CD4-positive, alpha-beta T cell treated with Interleukin-15 for 1 hour (primary cell): Measurements from ENCODE around the gene FSD2.

Source experiments
- DNase-seq: peaks from one replicate; pipeline ENCODE4 v3.0.0-alpha.2; 2020

The FSD2 gene

DNA sequence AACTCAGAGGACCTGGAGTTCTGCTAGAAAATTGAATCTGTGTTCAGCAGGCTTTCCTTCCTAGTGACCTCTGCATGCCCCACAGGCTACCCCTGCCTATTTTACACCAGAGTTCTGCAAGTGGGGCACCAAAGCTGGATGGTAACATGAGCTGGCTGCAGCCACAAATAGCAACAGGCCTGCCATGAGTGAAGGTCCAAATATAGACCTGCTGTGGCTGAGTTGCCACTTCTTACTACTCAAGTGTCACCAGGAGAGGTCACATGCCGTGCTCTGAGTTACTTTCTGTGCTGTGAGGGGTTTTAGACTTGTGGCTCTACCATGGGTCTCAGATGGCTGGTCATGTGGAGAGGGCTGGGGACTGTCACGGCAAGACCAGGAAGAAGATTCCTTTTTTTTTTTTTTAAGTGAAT lies at the start of gene FSD2:
FSD2 (minus strand) TSS at position 76 of the 413 bp plus-strand sequence. CDS start 18,679 bp downstream, outside the sequence.
- peak; percentile 34 for DNase-seq

- no peak for DNase-seq
Observed at GRCh38 chr15:82854554-82854953, 48.7 kb upstream of the FSD2 start.

DNA sequence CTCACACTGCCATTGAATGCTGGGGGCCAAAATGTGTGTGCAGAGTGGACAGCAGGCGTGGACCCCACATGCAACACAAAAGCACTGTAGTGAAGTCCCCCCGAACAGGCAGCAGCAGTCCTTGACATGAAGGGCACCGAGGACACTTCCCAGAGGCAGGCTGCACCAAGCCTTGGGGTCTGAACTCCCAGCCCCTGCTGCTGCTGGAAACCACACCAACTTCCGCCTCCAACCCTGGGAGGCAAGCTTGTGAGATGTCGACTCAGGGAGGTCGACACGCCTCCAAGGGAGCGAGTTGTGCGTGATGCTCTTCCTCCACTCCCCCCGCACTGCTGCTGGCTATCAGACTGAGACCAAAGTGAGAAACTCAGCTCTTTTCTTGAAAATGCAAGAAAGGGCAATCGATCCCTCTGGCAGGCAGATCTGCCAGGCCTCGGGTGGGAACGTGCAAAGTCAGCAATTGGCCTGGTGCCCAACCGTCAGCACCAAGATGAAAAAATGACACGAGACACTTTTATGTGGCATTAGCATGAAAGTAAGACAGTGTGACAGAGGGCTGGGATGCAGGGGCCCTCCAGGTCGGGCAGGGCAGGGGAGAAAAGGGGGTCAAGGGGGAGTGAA lies 47.2 kb upstream of the FSD2 start:
- no peak for DNase-seq

- DNase-seq: no peak
Observed at GRCh38 chr15:82851981-82852511, 46.2 kb upstream of the FSD2 start.

- no peak for DNase-seq
Observed at GRCh38 chr15:82851306-82851850, 45.5 kb upstream of the FSD2 start.

DNA sequence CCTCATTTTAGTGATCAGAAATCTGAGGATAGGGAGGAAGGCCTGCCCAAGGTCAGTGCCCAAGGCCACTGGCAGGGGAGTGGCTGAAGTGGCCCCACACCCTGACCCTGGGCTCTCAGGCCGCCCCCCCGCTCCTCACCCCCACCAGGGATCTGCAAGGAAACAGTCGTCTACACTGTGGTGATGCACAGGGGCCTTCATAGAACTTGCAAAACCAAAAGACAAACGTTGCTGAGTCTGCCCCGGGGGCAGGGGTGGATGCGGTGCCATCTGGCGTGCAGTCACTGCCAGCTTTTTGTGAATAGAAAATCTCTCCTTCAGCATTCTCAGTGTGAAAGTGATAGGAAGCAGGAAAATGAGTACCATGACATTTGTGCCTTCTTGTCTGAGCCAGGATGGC lies 44.9 kb upstream of the FSD2 start:
- DNase-seq: no peak

DNA sequence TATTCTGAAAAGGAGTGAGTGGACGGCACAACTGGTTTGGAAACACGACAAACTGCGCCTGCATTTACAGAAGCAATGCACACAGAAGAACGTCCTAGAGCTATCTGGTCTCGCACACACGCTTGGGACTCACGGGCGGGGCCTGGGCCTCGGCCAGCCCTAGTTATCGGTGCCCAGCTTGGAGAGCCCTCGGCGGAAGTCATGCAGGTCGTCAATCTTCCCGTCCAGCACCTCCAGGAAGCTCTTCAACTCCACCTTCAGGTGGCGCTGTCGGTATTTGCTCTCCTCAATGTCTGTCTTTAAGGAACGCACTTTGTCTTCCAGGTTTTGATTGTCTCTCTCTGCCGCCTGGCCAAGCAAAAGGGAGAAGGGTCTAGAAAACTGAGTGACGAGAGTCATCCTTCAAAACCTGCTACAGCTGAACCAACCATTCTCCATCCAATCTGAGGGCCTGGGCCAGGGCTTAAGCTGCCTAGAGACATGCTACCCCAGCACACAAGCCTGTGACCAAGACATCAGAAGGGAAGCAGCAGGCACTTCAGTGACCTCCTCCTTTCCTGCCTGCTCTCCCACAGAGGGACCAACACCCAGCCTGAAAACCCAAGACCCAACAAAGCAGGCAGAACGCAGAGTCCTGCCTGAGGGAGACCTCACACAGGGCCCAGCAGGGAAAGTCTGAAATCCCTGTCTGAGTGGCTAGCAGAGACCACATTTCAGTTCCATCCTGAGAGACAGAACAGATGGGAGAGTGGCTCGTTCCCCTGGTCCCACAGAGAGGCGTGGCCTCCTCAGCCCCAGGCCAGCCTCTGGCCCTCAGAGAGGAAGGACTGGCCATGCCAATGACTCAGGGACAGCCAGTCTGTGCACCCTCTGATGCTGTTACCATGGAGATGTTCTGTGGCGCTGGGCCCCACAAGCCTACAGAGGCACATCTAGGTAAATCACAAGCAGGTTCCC lies 44.0 kb upstream of the FSD2 start:
- DNase-seq: peak; percentile 60

DNA sequence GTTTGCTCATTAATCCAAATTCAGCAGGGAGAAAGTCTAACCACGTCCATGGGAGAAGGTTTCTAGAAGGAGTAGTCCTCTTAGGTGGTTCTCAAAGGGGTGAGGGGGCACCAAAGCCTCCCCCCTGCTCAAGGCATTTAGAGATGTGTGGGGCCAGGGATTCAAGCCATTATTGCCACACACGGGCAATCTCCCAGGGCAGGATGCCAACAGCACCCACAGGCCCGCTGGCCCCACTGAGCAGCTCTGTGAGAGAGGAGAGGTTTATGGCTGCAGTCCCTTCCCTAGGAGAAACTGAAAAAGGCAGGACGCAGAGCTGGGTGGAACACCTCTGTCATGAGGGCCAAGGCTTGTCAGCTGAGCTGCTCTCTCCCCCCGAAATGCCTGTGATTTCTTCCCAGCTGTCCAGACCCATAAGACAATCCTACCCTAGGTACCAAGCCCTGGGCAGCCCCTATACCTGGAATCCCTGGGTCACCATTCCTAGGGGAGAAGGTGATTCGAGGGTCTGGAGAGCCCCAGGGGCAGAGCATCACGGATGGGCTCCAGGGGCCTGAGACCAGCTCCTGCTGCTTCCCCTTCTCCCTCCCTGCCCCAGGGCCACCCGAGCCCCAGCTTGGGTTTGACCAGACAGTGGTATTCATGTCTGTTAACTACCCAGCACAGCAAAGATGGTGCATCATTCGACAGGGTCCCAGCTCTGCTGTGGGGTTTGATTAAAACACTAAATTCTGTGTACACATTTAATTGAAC lies 42.5 kb upstream of the FSD2 start:
- DNase-seq: no peak

DNA sequence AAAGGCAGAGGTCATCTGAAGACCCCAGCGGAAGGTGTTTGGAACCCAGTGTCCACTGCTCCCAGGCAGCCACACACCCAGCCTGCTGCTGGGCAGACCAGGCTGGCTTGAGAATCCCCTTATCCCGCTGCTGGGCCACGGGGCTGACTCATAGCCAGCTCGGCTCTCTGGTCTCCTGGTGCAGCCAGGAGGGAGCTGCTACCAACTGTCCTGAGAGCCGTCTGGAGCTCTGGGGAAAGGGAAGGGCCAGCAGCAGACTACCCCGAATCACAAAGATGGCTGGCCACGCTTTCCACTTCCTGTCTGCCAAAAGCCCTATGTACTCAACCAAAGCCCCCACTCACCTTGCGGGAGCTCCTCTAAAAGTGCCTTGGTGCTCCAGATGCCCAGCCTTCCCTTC lies 41.8 kb upstream of the FSD2 start:
- DNase-seq: no peak

DNA sequence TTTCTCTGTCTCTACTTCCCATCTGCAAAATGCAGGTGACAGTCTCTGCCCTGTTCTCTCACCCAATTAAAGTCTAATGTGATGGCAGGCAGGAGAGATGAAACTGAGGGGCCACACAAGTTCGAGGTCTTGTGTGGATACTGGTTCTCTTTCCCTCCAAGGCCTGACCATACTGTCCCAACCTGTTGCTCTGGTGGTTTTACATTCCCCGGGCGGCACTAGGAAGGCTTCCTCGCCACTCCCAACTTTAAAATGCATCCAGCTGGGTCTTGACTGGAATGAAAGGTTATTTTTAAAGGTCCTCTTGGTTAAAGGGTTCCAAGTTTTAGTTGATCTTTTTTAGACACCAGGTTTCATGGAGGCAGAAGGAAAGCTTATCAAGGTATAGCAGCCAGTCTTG lies 40.8 kb upstream of the FSD2 start:
- DNase-seq: no peak

DNA sequence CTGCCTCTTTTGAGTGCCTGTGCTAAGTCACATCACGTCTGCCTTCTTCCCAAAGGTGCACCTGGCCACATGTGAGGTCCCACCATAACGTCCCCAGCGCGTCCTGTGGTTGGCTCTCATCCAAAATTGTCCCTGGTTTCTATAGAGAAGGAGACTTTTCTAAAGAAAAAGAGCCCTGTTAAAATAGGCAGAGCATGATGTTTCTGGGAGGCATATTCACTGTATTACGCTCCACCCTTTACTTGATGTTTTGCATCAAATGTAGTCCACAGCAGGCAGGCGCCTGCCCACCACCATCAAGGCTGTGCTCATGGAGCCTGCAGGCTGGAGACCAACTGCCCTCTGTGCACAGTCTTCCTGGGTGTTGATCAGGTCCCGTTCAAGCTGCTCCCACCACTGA lies 39.8 kb upstream of the FSD2 start:
- no peak for DNase-seq

DNA sequence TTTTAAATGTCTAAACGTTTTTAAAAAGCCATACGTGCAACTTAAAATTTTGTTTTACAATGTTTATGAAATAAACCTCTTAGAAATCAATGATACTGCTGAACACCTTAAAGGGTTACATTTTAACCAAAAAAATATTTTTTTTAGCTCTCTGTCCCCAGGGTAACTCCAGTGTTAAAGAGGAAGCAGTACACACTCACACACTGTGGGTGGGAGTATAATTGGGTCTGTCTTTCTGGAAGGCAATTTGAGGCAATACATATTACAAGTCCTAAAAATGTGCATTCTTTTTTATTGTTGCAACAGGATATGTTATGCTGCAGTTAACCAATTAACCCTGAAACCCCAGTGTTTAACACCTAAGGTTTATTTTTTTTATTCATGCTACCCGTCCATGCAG lies 37.7 kb upstream of the FSD2 start:
- no peak for DNase-seq

DNA sequence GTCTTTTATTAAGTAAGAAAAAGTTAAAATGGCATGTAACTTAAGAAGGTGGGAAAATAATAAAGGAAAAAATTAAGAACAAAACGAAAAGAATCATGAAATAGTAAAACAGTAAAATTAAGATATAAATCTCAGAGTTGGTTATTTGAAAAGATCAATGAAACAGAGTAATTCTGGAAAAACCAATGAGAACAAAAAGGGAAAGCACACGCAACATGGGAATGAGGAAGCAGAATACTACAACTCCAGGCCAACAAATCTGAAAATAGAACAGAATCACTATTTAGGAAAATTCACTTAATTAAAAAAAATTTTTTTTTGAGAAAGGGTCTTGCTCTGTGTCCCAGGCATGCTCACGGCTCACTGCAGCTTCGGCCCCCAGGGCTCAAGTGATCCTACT lies 34.3 kb upstream of the FSD2 start:
- no peak for DNase-seq

DNA sequence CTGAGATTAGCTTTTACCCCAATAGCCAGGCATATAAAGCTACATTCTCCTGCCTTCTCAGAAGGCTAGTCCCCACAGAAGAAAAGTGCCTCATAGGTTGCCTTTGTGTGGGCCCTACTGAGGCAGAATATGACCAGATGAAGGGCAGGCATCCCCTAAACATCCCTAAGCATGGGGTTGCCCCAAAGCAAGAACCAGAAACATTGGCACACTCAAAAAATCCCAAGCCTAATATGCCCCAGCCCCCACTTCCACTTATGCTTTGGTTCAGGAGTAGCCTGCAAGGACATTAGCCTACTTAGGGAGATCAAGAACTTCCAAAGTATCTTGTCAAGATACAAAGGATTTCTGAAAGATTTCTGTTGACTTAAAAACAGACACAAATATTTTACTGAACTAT lies 33.3 kb upstream of the FSD2 start:
- no peak for DNase-seq

GRCh38 chr15:82838096-82838735 lies 32.3 kb upstream of the FSD2 start:
- DNase-seq: no peak

DNA sequence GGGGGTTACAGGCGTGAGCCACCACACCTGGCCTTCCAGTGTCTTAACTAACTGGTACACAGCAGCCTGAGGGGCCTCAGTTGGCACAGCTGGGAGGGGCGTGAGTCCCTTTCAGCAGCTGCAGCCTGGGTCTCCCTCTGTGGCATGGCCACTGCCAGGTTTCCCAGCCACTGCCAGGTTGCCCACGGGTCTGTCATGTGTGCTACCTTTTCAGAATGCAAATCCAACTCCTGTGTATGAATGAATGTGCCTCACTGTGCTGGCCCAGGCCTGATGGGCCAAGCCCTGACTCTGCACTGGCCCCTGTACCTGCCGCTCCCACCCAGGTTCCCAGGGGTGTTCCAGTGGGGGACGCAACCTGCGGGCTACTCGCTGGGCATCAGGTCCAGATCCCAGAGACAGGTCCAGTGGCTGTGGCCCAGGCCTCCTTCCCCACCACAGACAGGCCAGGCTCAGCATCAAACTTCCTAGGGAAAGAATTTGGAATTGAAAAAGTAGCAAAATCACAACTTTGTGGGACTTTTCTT lies 29.6 kb upstream of the FSD2 start:
- DNase-seq: no peak

- DNase-seq: no peak
Observed at GRCh38 chr15:82833362-82833682, 27.5 kb upstream of the FSD2 start.

GRCh38 chr15:82832601-82833361 lies 26.9 kb upstream of the FSD2 start:
- no peak for DNase-seq

- DNase-seq: no peak
Observed at GRCh38 chr15:82831894-82832600, 26.2 kb upstream of the FSD2 start.

GRCh38 chr15:82830427-82831173 lies 24.7 kb upstream of the FSD2 start:
- no peak for DNase-seq
